Mucosa of descending colon (tissue), 3 donors: ENCODE results near the gene PAN3. TPM values are rescaled to one million over a fixed set of nuclear protein-coding genes. Genes with fewer than 3 reads are reported as not detected.

Experiments used
- ATAC-seq: fragments of 200-7000 bp; cut with Tn5 transposase; one replicate; pipeline ENCODE4 v1.9.1; 2020; ENCODE audit warnings: mild to moderate bottlenecking, moderate library complexity
- DNase-seq, 3 donors: peaks; one replicate each; pipeline ENCODE4 v3.0.0-alpha.2; 2020
- H3K36me3 ChIP-seq: fragments of 200-600 bp; one replicate; pipeline ENCODE4 v1.8.0; 2021; ENCODE audit warnings: low read depth, mild to moderate bottlenecking
- H3K4me1 ChIP-seq: fragments of 200-600 bp; one replicate; pipeline ENCODE4 v1.8.0; 2021; ENCODE audit warnings: low read depth, mild to moderate bottlenecking
- H3K4me3 ChIP-seq: fragments of 200-600 bp; one replicate; pipeline ENCODE4 v1.8.0; 2021; ENCODE audit warnings: mild to moderate bottlenecking
- H3K9me3 ChIP-seq: fragments of 200-600 bp; one replicate; pipeline ENCODE4 v1.8.0; 2021; ENCODE audit warnings: mild to moderate bottlenecking
- CTCF ChIP-seq: fragments of 200-600 bp; IDR thresholded peaks from one replicate; pipeline ENCODE4 v1.8.0; 2022; ENCODE audit warnings: antibody characterized with exemption, mild to moderate bottlenecking
- intact Hi-C, 2 donors: fragments of 100-400 bp; cut with DNase I in 1 of 2; cut with micrococcal nuclease in 1 of 2; formaldehyde crosslinking; loops; one replicate each; pipeline versions ENCODE4 v1.11.0 to v1.11.1; 2022; cut with DNase I, micrococcal nuclease
- long read RNA-seq, 2 donors: library from polyadenylated mRNA; unstranded; transcript quantifications; one replicate each; pipeline ENCODE4 v2.0.0, GENCODE V29; 2019 to 2021
- total RNA-seq, 3 donors: library from RNA; stranded (reverse); fragmentation: NEBNext Ultra II Directional in 2 of 3; extraction: Animal tissue kit (Norgen Biotek cat#: 25700) in 2 of 3; gene quantifications; one replicate each; pipeline versions ENCODE4 v1.2.1 to v1.2.4, GENCODE V29; 2021 to 2023
- donor health status: DM: no; HTN: no; CAD: no; lungs with moderate emphysema.
- donor health status: DM: no; HTN: no; CAD: no.
- donor health status: DM: no; HTN: yes; CAD: no.

PAN3 gene, protein sequence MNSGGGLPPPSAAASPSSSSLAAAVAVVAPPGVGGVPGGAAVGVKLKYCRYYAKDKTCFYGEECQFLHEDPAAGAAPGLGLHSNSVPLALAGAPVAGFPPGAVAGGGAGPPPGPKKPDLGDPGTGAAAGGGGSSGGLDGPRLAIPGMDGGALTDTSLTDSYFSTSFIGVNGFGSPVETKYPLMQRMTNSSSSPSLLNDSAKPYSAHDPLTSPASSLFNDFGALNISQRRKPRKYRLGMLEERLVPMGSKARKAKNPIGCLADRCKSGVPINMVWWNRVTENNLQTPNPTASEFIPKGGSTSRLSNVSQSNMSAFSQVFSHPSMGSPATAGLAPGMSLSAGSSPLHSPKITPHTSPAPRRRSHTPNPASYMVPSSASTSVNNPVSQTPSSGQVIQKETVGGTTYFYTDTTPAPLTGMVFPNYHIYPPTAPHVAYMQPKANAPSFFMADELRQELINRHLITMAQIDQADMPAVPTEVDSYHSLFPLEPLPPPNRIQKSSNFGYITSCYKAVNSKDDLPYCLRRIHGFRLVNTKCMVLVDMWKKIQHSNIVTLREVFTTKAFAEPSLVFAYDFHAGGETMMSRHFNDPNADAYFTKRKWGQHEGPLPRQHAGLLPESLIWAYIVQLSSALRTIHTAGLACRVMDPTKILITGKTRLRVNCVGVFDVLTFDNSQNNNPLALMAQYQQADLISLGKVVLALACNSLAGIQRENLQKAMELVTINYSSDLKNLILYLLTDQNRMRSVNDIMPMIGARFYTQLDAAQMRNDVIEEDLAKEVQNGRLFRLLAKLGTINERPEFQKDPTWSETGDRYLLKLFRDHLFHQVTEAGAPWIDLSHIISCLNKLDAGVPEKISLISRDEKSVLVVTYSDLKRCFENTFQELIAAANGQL
- total RNA-seq = 10 to 100 TPM; 28.4 to 43.7 (median 40.2) TPM
- long read RNA-seq, donor 1, partial matches to known transcripts = 4 of 8 reads
- long read RNA-seq, donor 1, other reads (novel, unspliced or antisense) = 4 of 8 reads
- long read RNA-seq, donor 2, partial matches to known transcripts = 0 of 4 reads
- long read RNA-seq, donor 2, other reads (novel, unspliced or antisense) = 4 of 4 reads

GRCh38 chr13:28138012-28138755 is at the start of gene PAN3:
Gene PAN3 (plus strand): TSS chr13:28138545. CDS start chr13:28138658, 113 bp downstream.
- Histone ChIP-seq H3K4me3 (peak within 1 kb of the TSS; percentile 98), H3K36me3 (no peaks in the 10 kb centered on the region), H3K4me1 (no peaks in the 10 kb centered on the region), H3K9me3 (no peaks in the 10 kb centered on the region)
- ATAC-seq (peak; percentile 85), DNase-seq (peak; percentile 92 to 97 (median 95))
- intact Hi-C loops = no loop called here
- no peak for TF ChIP-seq CTCF

DNA sequence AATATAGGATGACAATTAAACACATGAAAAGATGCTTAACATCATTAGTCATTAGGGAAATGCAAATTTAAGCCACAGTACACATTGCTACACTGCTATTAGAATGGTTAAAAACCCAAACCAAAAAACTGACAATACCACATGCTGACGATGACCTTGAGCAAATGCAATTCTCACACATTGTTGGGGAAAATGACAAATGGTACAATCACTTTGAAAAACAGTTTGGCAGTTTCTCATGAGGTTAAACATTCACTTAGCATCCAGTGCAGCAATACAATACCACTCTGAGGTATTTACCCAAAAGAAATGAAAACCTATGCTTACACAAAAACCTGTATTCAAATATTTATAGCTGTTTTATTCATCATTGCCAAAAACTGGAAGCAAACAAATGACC is 49.3 kb upstream of the PAN3 start:
- no peak for ATAC-seq
- DNase-seq = no peak

GRCh38 chr13:28092431-28092830 is 45.9 kb upstream of the PAN3 start:
- no peak for ATAC-seq
- Histone ChIP-seq H3K9me3 (no peaks in the 10 kb centered on the region), H3K4me3 (no peak overlapping the region), H3K36me3 (no peaks in the 10 kb centered on the region), H3K4me1 (no peaks in the 10 kb centered on the region)
- intact Hi-C loops = no loop called here
- no peak for DNase-seq
- no peak for TF ChIP-seq CTCF

More for the DNA sequence above, 49.3 kb upstream of the PAN3 start:
- H3K9me3 ChIP-seq = no peaks in the 10 kb centered on the region
- no peak overlapping the region for H3K4me3 ChIP-seq
- no peaks in the 10 kb centered on the region for H3K36me3 ChIP-seq
- H3K4me1 ChIP-seq = no peaks in the 10 kb centered on the region
- intact Hi-C loops = no loop called here
- no peak for TF ChIP-seq CTCF

GRCh38 chr13:28093881-28094280 is 44.5 kb upstream of the PAN3 start:
- no peak overlapping the region for H3K4me3 ChIP-seq
- no peak for DNase-seq
- H3K36me3 ChIP-seq = no peaks in the 10 kb centered on the region
- H3K9me3 ChIP-seq = no peaks in the 10 kb centered on the region
- no peak for ATAC-seq
- H3K4me1 ChIP-seq = no peaks in the 10 kb centered on the region
- no peak for TF ChIP-seq CTCF
- intact Hi-C loops = no loop called here

- DNase-seq (no peak), ATAC-seq (no peak)
- H3K4me1 ChIP-seq = no peaks in the 10 kb centered on the region
- intact Hi-C loops = no loop called here
- H3K4me3 ChIP-seq = no peak overlapping the region
- no peaks in the 10 kb centered on the region for H3K9me3 ChIP-seq
- TF ChIP-seq CTCF = no peak
- H3K36me3 ChIP-seq = no peaks in the 10 kb centered on the region
These were observed 44.0 kb upstream of the PAN3 start for GRCh38 chr13:28094306-28094705.
